Parathyroid adenoma (tissue), 2 donors: ENCODE measurements around the gene PA2G4.

Source experiments
- H2AFZ ChIP-seq: fragments of 300-600 bp; sonication (generic); one replicate; pipeline ENCODE4 v1.7.0; 2017; ENCODE audit warnings: antibody characterized with exemption, mild to moderate bottlenecking
- H3K27ac ChIP-seq: fragments of 300-600 bp; sonication (generic); one replicate; pipeline ENCODE4 v1.7.0; 2017
- H3K27me3 ChIP-seq: fragments of 300-600 bp; sonication (generic); one replicate; pipeline ENCODE4 v1.7.0; 2017; ENCODE audit warnings: low read length; ENCODE audit not compliant: control insufficient read depth, insufficient read depth
- H3K36me3 ChIP-seq: fragments of 300-600 bp; sonication (generic); one replicate; pipeline ENCODE4 v1.7.0; 2017; ENCODE audit warnings: low read length; ENCODE audit not compliant: control insufficient read depth, insufficient read depth
- H3K4me1 ChIP-seq: fragments of 300-600 bp; sonication (generic); one replicate; pipeline ENCODE4 v1.7.0; 2017; ENCODE audit warnings: control low read depth
- H3K4me2 ChIP-seq: fragments of 300-600 bp; sonication (generic); one replicate; pipeline ENCODE4 v1.7.0; 2017; ENCODE audit warnings: low read length
- H3K4me3 ChIP-seq: fragments of 300-600 bp; sonication (generic); one replicate; pipeline ENCODE4 v1.7.0; 2017; ENCODE audit warnings: low read depth, low read length
- H3K79me2 ChIP-seq: fragments of 300-600 bp; sonication (generic); one replicate; pipeline ENCODE4 v1.7.0; 2017; ENCODE audit warnings: control low read depth
- H3K9ac ChIP-seq: fragments of 300-600 bp; sonication (generic); one replicate; pipeline ENCODE4 v1.7.0; 2017; ENCODE audit warnings: mild to moderate bottlenecking
- H3K9me3 ChIP-seq: fragments of 300-600 bp; sonication (generic); one replicate; pipeline ENCODE4 v1.7.0; 2017; ENCODE audit warnings: low read length; ENCODE audit not compliant: control insufficient read depth
- CTCF ChIP-seq: fragments of 300-600 bp; sonication (generic); IDR thresholded peaks from one replicate; pipeline ENCODE4 v1.7.0; 2017; ENCODE audit warnings: antibody characterized with exemption, mild to moderate bottlenecking
- donor health status: primary hyperparathyroidism.

Gene PA2G4

GRCh38 chr12:56130876-56131275, 26.5 kb downstream of the PA2G4 start:
- no peak overlapping the region for H3K4me2 ChIP-seq
- no peak overlapping the region for H3K27ac ChIP-seq
- H2AFZ ChIP-seq = no peak overlapping the region
- no peaks in the 10 kb centered on the region for H3K9me3 ChIP-seq
- no peaks in the 10 kb centered on the region for H3K36me3 ChIP-seq
- H3K4me3 ChIP-seq = no peak overlapping the region
- H3K79me2 ChIP-seq = no peaks in the 10 kb centered on the region
- no peak for TF ChIP-seq CTCF
- no peak overlapping the region for H3K9ac ChIP-seq
- no peaks in the 10 kb centered on the region for H3K27me3 ChIP-seq
- H3K4me1 ChIP-seq = peaks cover 17% of the 10 kb centered on the region

GRCh38 chr12:56134897-56135296, 30.5 kb downstream of the PA2G4 start:
- Histone ChIP-seq H3K27me3 (no peaks in the 10 kb centered on the region), H2AFZ (no peak overlapping the region), H3K79me2 (no peaks in the 10 kb centered on the region), H3K4me3 (no peak overlapping the region), H3K9me3 (no peaks in the 10 kb centered on the region), H3K27ac (no peak overlapping the region), H3K4me1 (no peaks in the 10 kb centered on the region), H3K36me3 (no peaks in the 10 kb centered on the region), H3K4me2 (no peak overlapping the region), H3K9ac (no peak overlapping the region)
- no peak for TF ChIP-seq CTCF

- H2AFZ ChIP-seq = no peak overlapping the region
- H3K4me3 ChIP-seq = no peak overlapping the region
- H3K79me2 ChIP-seq = no peaks in the 10 kb centered on the region
- no peaks in the 10 kb centered on the region for H3K4me1 ChIP-seq
- no peak overlapping the region for H3K9ac ChIP-seq
- no peak overlapping the region for H3K27ac ChIP-seq
- H3K9me3 ChIP-seq = no peaks in the 10 kb centered on the region
- no peaks in the 10 kb centered on the region for H3K36me3 ChIP-seq
- no peak for TF ChIP-seq CTCF
- H3K27me3 ChIP-seq = no peaks in the 10 kb centered on the region
- no peak overlapping the region for H3K4me2 ChIP-seq
These were observed 33.7 kb downstream of the PA2G4 start for GRCh38 chr12:56137853-56138571.

- Histone ChIP-seq H3K79me2 (no peaks in the 10 kb centered on the region), H3K9me3 (no peaks in the 10 kb centered on the region), H3K27ac (no peak overlapping the region), H2AFZ (no peak overlapping the region), H3K9ac (no peak overlapping the region), H3K4me3 (no peak overlapping the region), H3K4me1 (peaks cover 10% of the 10 kb centered on the region), H3K4me2 (no peak overlapping the region), H3K27me3 (no peaks in the 10 kb centered on the region), H3K36me3 (no peaks in the 10 kb centered on the region)
- TF ChIP-seq CTCF = no peak
These were observed 37.8 kb downstream of the PA2G4 start for GRCh38 chr12:56141946-56142784.
